Measurements from ENCODE around the gene ANP32E. TPM values are rescaled to one million over a fixed set of nuclear protein-coding genes. Genes with fewer than 3 reads are reported as not detected.

ANP32E gene
- total RNA-seq, 4 donors from 2014 or later: 19.3 to 25.8 (median 24.5) TPM

GRCh38 chr1:150171801-150172200 lies 64.1 kb downstream of the ANP32E start:
- no peaks in the 10 kb centered on the region for H3K36me3 ChIP-seq
- no peak overlapping the region for H3K27ac ChIP-seq
- no peak for DNase-seq
- TF ChIP-seq POLR2A (IDR thresholded peaks at IDR 0.05): no peak
- intact Hi-C loops (cut with DNase I): loop anchor here (5.0 kb wide), 1 partner anchor 114 kb away; no protein-coding TSS in a partner anchor
- 90 to 96% methylated on average over 2 of the region's 2 CpGs for WGBS, 2 donors
- no peaks in the 10 kb centered on the region for H3K9me3 ChIP-seq
- H3K4me1 ChIP-seq: no peaks in the 10 kb centered on the region
- H3K4me3 ChIP-seq (replicated peaks in 1 of 3): no peak overlapping the region
- H3K27me3 ChIP-seq: no peaks in the 10 kb centered on the region

- 29 to 32% methylated on average over 6 of the region's 6 CpGs for WGBS, 2 donors
- H3K27ac ChIP-seq: no peak overlapping the region
- peak; percentile 60 for DNase-seq
- H3K9me3 ChIP-seq: no peaks in the 10 kb centered on the region
- TF ChIP-seq, protein P1, sequence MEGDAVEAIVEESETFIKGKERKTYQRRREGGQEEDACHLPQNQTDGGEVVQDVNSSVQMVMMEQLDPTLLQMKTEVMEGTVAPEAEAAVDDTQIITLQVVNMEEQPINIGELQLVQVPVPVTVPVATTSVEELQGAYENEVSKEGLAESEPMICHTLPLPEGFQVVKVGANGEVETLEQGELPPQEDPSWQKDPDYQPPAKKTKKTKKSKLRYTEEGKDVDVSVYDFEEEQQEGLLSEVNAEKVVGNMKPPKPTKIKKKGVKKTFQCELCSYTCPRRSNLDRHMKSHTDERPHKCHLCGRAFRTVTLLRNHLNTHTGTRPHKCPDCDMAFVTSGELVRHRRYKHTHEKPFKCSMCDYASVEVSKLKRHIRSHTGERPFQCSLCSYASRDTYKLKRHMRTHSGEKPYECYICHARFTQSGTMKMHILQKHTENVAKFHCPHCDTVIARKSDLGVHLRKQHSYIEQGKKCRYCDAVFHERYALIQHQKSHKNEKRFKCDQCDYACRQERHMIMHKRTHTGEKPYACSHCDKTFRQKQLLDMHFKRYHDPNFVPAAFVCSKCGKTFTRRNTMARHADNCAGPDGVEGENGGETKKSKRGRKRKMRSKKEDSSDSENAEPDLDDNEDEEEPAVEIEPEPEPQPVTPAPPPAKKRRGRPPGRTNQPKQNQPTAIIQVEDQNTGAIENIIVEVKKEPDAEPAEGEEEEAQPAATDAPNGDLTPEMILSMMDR (IDR thresholded peaks at IDR 0.05): peak; percentile 29 to 59 (median 56)
- no peak for TF ChIP-seq POLR2A (IDR thresholded peaks at IDR 0.05)
- intact Hi-C loops (cut with DNase I): loop anchor here (5.0 kb wide), 1 partner anchor 207 kb away; no protein-coding TSS in a partner anchor
- no peaks in the 10 kb centered on the region for H3K36me3 ChIP-seq
- H3K4me1 ChIP-seq: peaks cover 0 to under 1% of the 10 kb centered on the region in 2 donors
- H3K27me3 ChIP-seq: no peaks in the 10 kb centered on the region
- H3K4me3 ChIP-seq (replicated peaks in 1 of 3): no peak overlapping the region
Measured at GRCh38 chr1:150168960-150169601, 66.8 kb downstream of the ANP32E start.

Small RNAs within 50 kb of the gene (small RNA-seq; reads per million reads assigned to genes)
- not detected for gene RN7SL480P
- not detected for gene RNU2-17P

Other genes starting within 250 kb of the ANP32E start
- 10 to 100 TPM; 15.9 to 39.2 (median 23.2) TPM for gene OTUD7B, start 225.4 kb downstream of the ANP32E start, total RNA-seq
- gene VPS45, start 168.3 kb downstream of the ANP32E start, total RNA-seq: 10 to 100 TPM; 50.3 to 64.3 (median 57.1) TPM
- gene PLEKHO1, start 86.2 kb downstream of the ANP32E start, total RNA-seq: 10 to 100 TPM in 2 of 4 donors, 1 to 10 TPM in 2; 5.2 to 23.1 (median 14.2) TPM
- under 1 TPM in 2 of 4 donors, not detected in 2; 0.22 to 0.27 TPM for gene CA14, start 21.7 kb upstream of the ANP32E start, total RNA-seq
- gene APH1A, start 32.9 kb upstream of the ANP32E start, total RNA-seq: 100 to 1,000 TPM; 114 to 133 (median 116) TPM
- gene C1orf54, start 36.7 kb upstream of the ANP32E start, total RNA-seq: 10 to 100 TPM in 1 of 4 donors, 1 to 10 TPM in 3; 2.7 to 11.7 (median 4.3) TPM
- gene CIART, start 46.4 kb upstream of the ANP32E start, total RNA-seq: 1 to 10 TPM; 2.9 to 7.9 (median 5.4) TPM
- gene MRPS21, start 57.7 kb upstream of the ANP32E start, total RNA-seq: 10 to 100 TPM; 27.4 to 61.0 (median 48.6) TPM
- gene PRPF3, start 85.4 kb upstream of the ANP32E start, total RNA-seq: 10 to 100 TPM; 61.3 to 96.9 (median 68.1) TPM
- 10 to 100 TPM; 26.1 to 39.9 (median 31.6) TPM for gene RPRD2, start 128.0 kb upstream of the ANP32E start, total RNA-seq